Nephron progenitor cell (in vitro differentiated cells): ENCODE results near the gene NAXE.

ENCODE experiments used
- DNase-seq: peaks from one replicate; pipeline ENCODE4 v3.0.0; 2021
- H3K27ac Mint-ChIP-seq: 2 replicates; pipeline ENCODE4 v1.8.0; 2021; ENCODE audit warnings: mild to moderate bottlenecking, moderate library complexity, mixed read lengths
- H3K27me3 Mint-ChIP-seq: 2 replicates; pipeline ENCODE4 v1.8.0; 2021; ENCODE audit warnings: mild to moderate bottlenecking, low read depth, mixed read lengths; ENCODE audit not compliant: poor library complexity
- H3K36me3 Mint-ChIP-seq: 2 replicates; pipeline ENCODE4 v1.8.0; 2021; ENCODE audit warnings: low read depth, mixed read lengths
- H3K4me1 Mint-ChIP-seq: 2 replicates; pipeline ENCODE4 v1.8.0; 2021; ENCODE audit warnings: mixed read lengths
- H3K4me3 Mint-ChIP-seq: 2 replicates; pipeline ENCODE4 v1.8.0; 2021; ENCODE audit warnings: mild to moderate bottlenecking, moderate library complexity, mixed read lengths
- H3K9me3 Mint-ChIP-seq: 2 replicates; pipeline ENCODE4 v1.8.0; 2021; ENCODE audit warnings: mild to moderate bottlenecking, moderate library complexity, mixed read lengths
- CTCF ChIP-seq: fragments of 200-600 bp; sonication (generic); IDR thresholded peaks from 2 replicates; pipeline ENCODE4 v1.5.0; 2021; ENCODE audit warnings: antibody characterized with exemption

Gene NAXE

GRCh38 chr1:156612666-156613065 is 21.1 kb downstream of the NAXE start:
- Mint-ChIP-seq H3K4me3 (no peak overlapping the region), H3K27me3 (peaks cover 16% of the 10 kb centered on the region), H3K27ac (no peak overlapping the region), H3K36me3 (no peaks in the 10 kb centered on the region), H3K4me1 (peaks cover 32% of the 10 kb centered on the region), H3K9me3 (no peaks in the 10 kb centered on the region)
- no peak for DNase-seq
- TF ChIP-seq CTCF = no peak

GRCh38 chr1:156615946-156616345 is 24.4 kb downstream of the NAXE start:
- peaks cover 43% of the 10 kb centered on the region for H3K27me3 Mint-ChIP-seq
- no peaks in the 10 kb centered on the region for H3K9me3 Mint-ChIP-seq
- H3K27ac Mint-ChIP-seq = no peak overlapping the region
- no peak overlapping the region for H3K4me3 Mint-ChIP-seq
- no peak for DNase-seq
- no peaks in the 10 kb centered on the region for H3K36me3 Mint-ChIP-seq
- TF ChIP-seq CTCF = no peak
- H3K4me1 Mint-ChIP-seq = peaks cover 31% of the 10 kb centered on the region

- Mint-ChIP-seq H3K9me3 (no peaks in the 10 kb centered on the region), H3K27me3 (peaks cover 48% of the 10 kb centered on the region), H3K4me3 (peak overlapping the region; percentile 3), H3K27ac (peak overlapping the region; percentile 55), H3K36me3 (no peaks in the 10 kb centered on the region), H3K4me1 (peaks cover 31% of the 10 kb centered on the region)
- peak; percentile 37 for DNase-seq
- TF ChIP-seq CTCF = no peak
Measured at GRCh38 chr1:156616463-156616862, 24.9 kb downstream of the NAXE start.

- no peak within 1 kb of the TSS for H3K27ac Mint-ChIP-seq
- no peaks in the 10 kb centered on the region for H3K9me3 Mint-ChIP-seq
- H3K27me3 Mint-ChIP-seq = peaks cover 73% of the 10 kb centered on the region
- no peak within 1 kb of the TSS for H3K4me3 Mint-ChIP-seq
- TF ChIP-seq CTCF = peak; percentile 37
- peaks cover 27% of the 10 kb centered on the region for H3K4me1 Mint-ChIP-seq
- peak; percentile 61 for DNase-seq
- no peaks in the 10 kb centered on the region for H3K36me3 Mint-ChIP-seq
Measured at GRCh38 chr1:156618853-156619581, 27.4 kb downstream of the NAXE start, which contains the start of gene HAPLN2. Gene HAPLN2 (plus strand): TSS chr1:156619415. CDS start chr1:156623491, 4,076 bp downstream.

- Mint-ChIP-seq H3K36me3 (no peaks in the 10 kb centered on the region), H3K9me3 (no peaks in the 10 kb centered on the region), H3K4me3 (no peak overlapping the region), H3K4me1 (peaks cover 27% of the 10 kb centered on the region), H3K27ac (no peak overlapping the region), H3K27me3 (peaks cover 74% of the 10 kb centered on the region)
- TF ChIP-seq CTCF = no peak
- no peak for DNase-seq
Measured at GRCh38 chr1:156619582-156619955, 28.0 kb downstream of the NAXE start.
